ENCODE data around the gene EDIL3. TPM values are rescaled to one million over a fixed set of nuclear protein-coding genes. Genes with fewer than 3 reads are reported as not detected.

Gene EDIL3
- total RNA-seq, 1 experiment from 2014 or later, result 0.32 TPM

DNA sequence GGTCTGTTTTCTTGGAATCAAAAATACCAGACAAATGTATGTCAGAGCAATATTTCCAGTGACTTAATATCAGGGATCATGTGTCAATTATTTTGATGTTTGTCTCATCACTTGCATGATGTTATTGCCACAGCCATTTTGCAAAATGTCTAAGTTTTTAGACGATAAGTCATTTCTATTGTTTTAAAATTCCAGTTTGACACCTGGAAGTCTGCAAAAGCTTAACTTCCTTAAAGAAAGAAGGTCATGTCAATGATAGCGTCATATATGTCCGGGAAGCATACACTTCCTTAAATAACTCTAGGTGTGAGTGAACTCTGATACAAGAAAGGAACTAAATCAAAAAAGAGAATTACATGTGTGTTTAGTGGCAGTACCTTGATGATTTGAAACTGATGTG is 259.5 kb downstream of the EDIL3 start:
- RAD21 ChIA-PET (ENCODE audit: low non-redundant PET in 1 of 2, low total read pairs in 2 of 2, uncharacterized antibody in 2 of 2, unreplicated experiment in 2 of 2), result no interaction called here
- DNase-seq (ENCODE audit: low read depth, low spot score), result no peak
- POLR2A ChIA-PET, result no interaction called here
- Histone ChIP-seq H3K27me3 (ENCODE audit: insufficient read depth, low read length) (no peaks in the 10 kb centered on the region), H2AFZ (ENCODE audit: low read depth, low read length, poor library complexity, severe bottlenecking) (no peak overlapping the region), H3K9me3 (ENCODE audit: control insufficient read depth in 1 of 2, insufficient read depth in 1 of 2, low read depth in 1 of 2, low read length in 2 of 2) (no peaks in the 10 kb centered on the region), H3K79me2 (ENCODE audit: insufficient read depth, low read length) (no peaks in the 10 kb centered on the region), H3K4me2 (ENCODE audit: low read length) (no peak overlapping the region), H4K20me1 (ENCODE audit: insufficient read depth) (no peaks in the 10 kb centered on the region), H3K4me3 (replicated peaks in 1 of 2; ENCODE audit: low read depth in 1 of 2, low read length in 2 of 2) (no peak overlapping the region), H3K36me3 (ENCODE audit: control insufficient read depth in 1 of 2, insufficient read depth in 2 of 2, low read length in 2 of 2) (no peaks in the 10 kb centered on the region), H3K4me1 (ENCODE audit: control insufficient read depth in 1 of 2, insufficient read depth in 2 of 2, low read length in 2 of 2) (no peaks in the 10 kb centered on the region), H3K9me2 (ENCODE audit: insufficient read depth) (no peaks in the 10 kb centered on the region), H3K27ac (ENCODE audit: low read depth, low read length) (no peak overlapping the region), H3K9ac (ENCODE audit: low read length) (no peak overlapping the region)
- CTCF ChIA-PET, result no interaction called here
- intact Hi-C loops (cut with micrococcal nuclease), result no loop called here
- ATAC-seq, result no peak
- TF ChIP-seq FOSL1 (IDR thresholded peaks at IDR 0.05; ENCODE audit: low read depth) (no peak), EZH2phosphoT487 (IDR thresholded peaks at IDR 0.05; ENCODE audit: borderline replicate concordance) (no peak), TCF7L2 (IDR thresholded peaks at IDR 0.05; ENCODE audit: borderline replicate concordance, extremely low read depth, insufficient read depth, insufficient read length) (no peak)
- no TSS peak for BruUV-seq (replicated peaks)

GRCh38 chr5:84119252-84119651 is 265.4 kb downstream of the EDIL3 start:
- H3K79me2 ChIP-seq (ENCODE audit: insufficient read depth, low read length), result no peaks in the 10 kb centered on the region
- H3K4me2 ChIP-seq (ENCODE audit: low read length), result no peak overlapping the region
- H3K36me3 ChIP-seq (ENCODE audit: control insufficient read depth in 1 of 2, insufficient read depth in 2 of 2, low read length in 2 of 2), result no peaks in the 10 kb centered on the region
- H3K4me1 ChIP-seq (ENCODE audit: control insufficient read depth in 1 of 2, insufficient read depth in 2 of 2, low read length in 2 of 2), result 0 out of 4 replicates have a peak, but pooled peaks cover 0 to 3% of the 10 kb centered on the region in 2 experiments
- RAD21 ChIA-PET (ENCODE audit: low non-redundant PET in 1 of 2, low total read pairs in 2 of 2, uncharacterized antibody in 2 of 2, unreplicated experiment in 2 of 2), result no interaction called here
- no peak overlapping the region for H3K4me3 ChIP-seq (replicated peaks in 1 of 2; ENCODE audit: low read depth in 1 of 2, low read length in 2 of 2)
- intact Hi-C loops (cut with micrococcal nuclease), result no loop called here
- ATAC-seq, result no peak
- H3K9ac ChIP-seq (ENCODE audit: low read length), result no peak overlapping the region
- no peaks in the 10 kb centered on the region for H3K27me3 ChIP-seq (ENCODE audit: insufficient read depth, low read length)
- no peaks in the 10 kb centered on the region for H4K20me1 ChIP-seq (ENCODE audit: insufficient read depth)
- no peaks in the 10 kb centered on the region for H3K9me3 ChIP-seq (ENCODE audit: control insufficient read depth in 1 of 2, insufficient read depth in 1 of 2, low read depth in 1 of 2, low read length in 2 of 2)
- POLR2A ChIA-PET, result no interaction called here
- no peak for DNase-seq (ENCODE audit: low read depth, low spot score)
- no peak overlapping the region for H2AFZ ChIP-seq (ENCODE audit: low read depth, low read length, poor library complexity, severe bottlenecking)
- no peaks in the 10 kb centered on the region for H3K9me2 ChIP-seq (ENCODE audit: insufficient read depth)
- H3K27ac ChIP-seq (ENCODE audit: low read depth, low read length), result no peak overlapping the region
- CTCF ChIA-PET, result no interaction called here
- no TSS peak for BruUV-seq (replicated peaks)
- TF ChIP-seq SRF (IDR thresholded peaks at IDR 0.05; ENCODE audit: low read depth) (no peak), FOSL1 (IDR thresholded peaks at IDR 0.05; ENCODE audit: low read depth) (no peak), SIN3A (IDR thresholded peaks at IDR 0.05; ENCODE audit: low read depth) (no peak), ZBTB33 (IDR thresholded peaks at IDR 0.05; ENCODE audit: extremely low read depth, insufficient replicate concordance, low read length) (no peak), TCF7L2 (IDR thresholded peaks at IDR 0.05; ENCODE audit: borderline replicate concordance, extremely low read depth, insufficient read depth, insufficient read length) (no peak), POLR2A (IDR thresholded peaks at IDR 0.05; ENCODE audit: borderline replicate concordance, extremely low read depth, insufficient read depth, insufficient read length) (no peak), EZH2 (IDR thresholded peaks at IDR 0.05) (no peak), MAX (IDR thresholded peaks at IDR 0.05) (no peak), JUND (IDR thresholded peaks at IDR 0.05) (no peak), ELF1 (IDR thresholded peaks at IDR 0.05; ENCODE audit: borderline replicate concordance, low read depth) (no peak), ZFX (IDR thresholded peaks at IDR 0.05) (no peak), SP1 (IDR thresholded peaks at IDR 0.05; ENCODE audit: low read depth) (no peak), RAD21 (IDR thresholded peaks at IDR 0.05; ENCODE audit: low read depth) (no peak)
- TF ChIP-seq, protein P1, sequence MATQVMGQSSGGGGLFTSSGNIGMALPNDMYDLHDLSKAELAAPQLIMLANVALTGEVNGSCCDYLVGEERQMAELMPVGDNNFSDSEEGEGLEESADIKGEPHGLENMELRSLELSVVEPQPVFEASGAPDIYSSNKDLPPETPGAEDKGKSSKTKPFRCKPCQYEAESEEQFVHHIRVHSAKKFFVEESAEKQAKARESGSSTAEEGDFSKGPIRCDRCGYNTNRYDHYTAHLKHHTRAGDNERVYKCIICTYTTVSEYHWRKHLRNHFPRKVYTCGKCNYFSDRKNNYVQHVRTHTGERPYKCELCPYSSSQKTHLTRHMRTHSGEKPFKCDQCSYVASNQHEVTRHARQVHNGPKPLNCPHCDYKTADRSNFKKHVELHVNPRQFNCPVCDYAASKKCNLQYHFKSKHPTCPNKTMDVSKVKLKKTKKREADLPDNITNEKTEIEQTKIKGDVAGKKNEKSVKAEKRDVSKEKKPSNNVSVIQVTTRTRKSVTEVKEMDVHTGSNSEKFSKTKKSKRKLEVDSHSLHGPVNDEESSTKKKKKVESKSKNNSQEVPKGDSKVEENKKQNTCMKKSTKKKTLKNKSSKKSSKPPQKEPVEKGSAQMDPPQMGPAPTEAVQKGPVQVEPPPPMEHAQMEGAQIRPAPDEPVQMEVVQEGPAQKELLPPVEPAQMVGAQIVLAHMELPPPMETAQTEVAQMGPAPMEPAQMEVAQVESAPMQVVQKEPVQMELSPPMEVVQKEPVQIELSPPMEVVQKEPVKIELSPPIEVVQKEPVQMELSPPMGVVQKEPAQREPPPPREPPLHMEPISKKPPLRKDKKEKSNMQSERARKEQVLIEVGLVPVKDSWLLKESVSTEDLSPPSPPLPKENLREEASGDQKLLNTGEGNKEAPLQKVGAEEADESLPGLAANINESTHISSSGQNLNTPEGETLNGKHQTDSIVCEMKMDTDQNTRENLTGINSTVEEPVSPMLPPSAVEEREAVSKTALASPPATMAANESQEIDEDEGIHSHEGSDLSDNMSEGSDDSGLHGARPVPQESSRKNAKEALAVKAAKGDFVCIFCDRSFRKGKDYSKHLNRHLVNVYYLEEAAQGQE (IDR thresholded peaks at IDR 0.05; ENCODE audit: low read depth), result no peak

Measured in HCT116 (cell line).